Uterine smooth muscle cell (primary cell): ENCODE results near the gene RANBP17. TPM values are rescaled to one million over a fixed set of nuclear protein-coding genes. Genes with fewer than 3 reads are reported as not detected.

Source experiments
- total RNA-seq: library from RNA; depleted of rRNA; stranded (reverse); fragments of >200 nt; gene quantifications from 2 replicates; pipeline ENCODE4 v1.2.3, GENCODE V29; 2014

The RANBP17 gene
- 12.3 and 14.4 TPM in 2 replicates for total RNA-seq

DNA sequence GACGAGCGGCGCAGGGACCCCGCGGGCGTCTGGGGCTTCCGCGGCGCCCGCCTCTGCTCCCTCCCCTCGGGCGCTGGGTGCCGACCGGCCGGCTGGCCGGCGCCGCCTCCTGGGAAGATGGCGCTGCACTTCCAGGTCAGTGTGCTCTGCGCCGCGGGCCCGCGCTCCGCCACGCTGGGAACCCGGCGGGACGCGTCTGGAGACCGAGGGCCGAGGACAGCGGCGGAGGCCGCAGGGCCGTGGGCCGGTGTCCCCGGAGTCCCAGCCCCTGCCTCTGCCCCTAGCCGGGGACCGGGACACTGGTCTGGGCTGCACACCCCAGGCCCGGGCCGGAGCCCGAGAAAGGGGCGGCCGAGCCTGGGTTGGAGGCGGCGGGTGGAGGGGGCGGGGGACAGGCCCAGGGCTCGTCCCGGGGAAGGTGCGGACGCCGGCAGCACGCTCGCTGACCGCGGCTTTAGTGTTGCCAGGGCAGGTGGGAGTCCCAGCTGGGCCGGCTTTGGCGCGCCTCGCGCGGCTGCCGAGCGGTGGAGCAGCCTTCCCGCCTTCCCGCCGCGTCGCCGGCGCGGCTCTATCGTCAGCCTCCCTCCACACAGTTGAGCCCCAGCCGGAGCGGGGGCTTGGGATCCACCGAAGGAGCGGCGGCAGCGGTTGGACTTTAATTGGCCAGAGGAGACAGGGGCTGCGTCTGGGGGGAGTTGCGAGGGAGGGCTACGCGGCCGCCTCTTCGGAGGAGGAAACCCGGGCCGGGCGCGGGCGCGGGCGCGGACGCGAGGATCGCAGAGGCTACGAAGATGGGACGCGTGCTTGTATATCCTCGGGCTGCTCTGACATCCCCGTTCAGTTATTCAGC, at the start of gene RANBP17:
RANBP17 (plus strand) TSS at position 102 of the 850 bp plus-strand sequence.

DNA sequence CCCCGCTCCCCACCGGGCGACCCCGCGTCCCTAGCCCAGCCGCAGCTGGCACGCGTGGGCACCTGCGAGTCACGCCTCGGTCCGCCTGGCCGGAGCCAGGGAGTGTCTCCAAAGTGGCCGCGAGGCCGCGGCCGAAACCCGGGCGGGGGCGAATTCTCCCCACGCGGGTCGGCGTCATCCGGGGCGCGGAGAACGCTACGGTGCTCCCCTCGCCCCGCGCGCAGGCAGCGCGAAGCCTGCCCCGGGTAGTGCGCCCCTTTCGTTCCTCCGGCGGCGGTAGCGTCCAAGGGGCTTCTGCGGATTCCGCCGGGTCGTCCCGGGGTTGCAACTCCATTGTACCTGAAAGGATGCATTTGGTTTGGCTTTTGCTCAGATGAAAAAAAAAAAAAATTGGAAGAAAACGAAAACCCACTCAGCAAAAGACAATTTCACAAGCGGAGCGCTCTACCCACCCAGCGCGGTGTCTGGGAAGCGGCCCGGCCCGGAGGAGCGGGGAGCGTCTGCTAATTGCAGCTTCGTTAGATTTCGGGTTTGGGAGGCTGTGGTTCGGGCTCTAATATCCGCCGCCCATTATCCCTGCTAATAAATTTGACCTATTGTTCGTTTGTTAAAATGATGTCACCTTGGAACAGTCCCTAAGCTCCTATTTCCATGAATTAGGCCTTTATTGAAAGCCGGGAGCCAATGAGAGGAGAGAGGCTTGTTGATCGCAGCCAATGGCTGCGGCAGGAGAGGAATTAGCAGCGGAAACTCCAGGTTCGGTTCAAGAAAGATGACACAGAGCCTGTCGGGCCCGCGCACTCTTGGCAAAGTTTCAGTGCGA, 446.8 kb downstream of the RANBP17 start, which contains the start of gene TLX3:
TLX3 (plus strand) TSS at position 796 of the 823 bp plus-strand sequence. CDS start 118 bp downstream, outside the sequence.

Other genes starting within 250 kb of the RANBP17 start
- not detected in 2 replicates for gene GABRP, start 78.3 kb upstream of the RANBP17 start, total RNA-seq